Ovary (tissue), 3 donors: ENCODE data around the gene RBM33.

Source experiments
- CTCF ChIP-seq, 3 donors: fragments of 450-650 bp in 2 of 3; fragments of 200-600 bp in 1 of 3; IDR thresholded peaks; one replicate each; pipeline versions ENCODE4 v1.5.1 to v1.8.0; 2016 to 2022; ENCODE audit warnings: antibody characterized with exemption in 3 of 3, mild to moderate bottlenecking in 1 of 3
- POLR2A ChIP-seq: fragments of 450-650 bp; IDR thresholded peaks from one replicate; pipeline ENCODE4 v1.6.1; 2017; ENCODE audit warnings: antibody characterized with exemption, mild to moderate bottlenecking, moderate library complexity
- donor health status: DM: no; HTN: no; CAD: no.

GRCh38 chr7:155594961-155595366 lies 49.5 kb upstream of the RBM33 start:
- TF ChIP-seq CTCF (IDR thresholded peaks at IDR 0.05) (no peak), POLR2A (no peak)
